GM03348 (cell line): ENCODE results near the gene SMIM5.

Experiments used
- DNase-seq: peaks from one replicate; pipeline ENCODE4 v3.0.0; 2012; ENCODE audit warnings: low spot score

SMIM5 gene

GRCh38 chr17:75667825-75668224, 34.6 kb downstream of the SMIM5 start:
- DNase-seq = no peak

- no peak for DNase-seq
Observed at GRCh38 chr17:75668489-75668888, 35.3 kb downstream of the SMIM5 start.

- DNase-seq = no peak
Observed at GRCh38 chr17:75670868-75671267, 37.6 kb downstream of the SMIM5 start.

GRCh38 chr17:75672011-75672410, 38.8 kb downstream of the SMIM5 start:
- DNase-seq = no peak

- no peak for DNase-seq
Observed at GRCh38 chr17:75673487-75673886, 40.3 kb downstream of the SMIM5 start.

GRCh38 chr17:75676461-75676860, 43.2 kb downstream of the SMIM5 start:
- no peak for DNase-seq

- no peak for DNase-seq
Observed at GRCh38 chr17:75679706-75680211, 46.5 kb downstream of the SMIM5 start.

- DNase-seq = no peak
Observed at GRCh38 chr17:75680431-75680830, 47.2 kb downstream of the SMIM5 start.

- peak; percentile 38 for DNase-seq
Observed at GRCh38 chr17:75681289-75681688, 48.1 kb downstream of the SMIM5 start.

- DNase-seq = peak; percentile 37
Observed at GRCh38 chr17:75683583-75683982, 50.3 kb downstream of the SMIM5 start.

GRCh38 chr17:75684249-75684648, 51.0 kb downstream of the SMIM5 start:
- DNase-seq = no peak

- peak; percentile 66 for DNase-seq
Observed at GRCh38 chr17:75684924-75685323, 51.7 kb downstream of the SMIM5 start.

- DNase-seq = no peak
Observed at GRCh38 chr17:75685499-75685898, 52.3 kb downstream of the SMIM5 start.

- DNase-seq = no peak
Observed at GRCh38 chr17:75688209-75688825, 55.1 kb downstream of the SMIM5 start.

- no peak for DNase-seq
Observed at GRCh38 chr17:75689441-75689873, 56.2 kb downstream of the SMIM5 start.
